Measurements from ENCODE around the gene GBGT1. TPM values are rescaled to one million over a fixed set of nuclear protein-coding genes. Genes with fewer than 3 reads are reported as not detected.

GBGT1 gene
- total RNA-seq, 1 donor from 2014 or later = 13.4 TPM

DNA sequence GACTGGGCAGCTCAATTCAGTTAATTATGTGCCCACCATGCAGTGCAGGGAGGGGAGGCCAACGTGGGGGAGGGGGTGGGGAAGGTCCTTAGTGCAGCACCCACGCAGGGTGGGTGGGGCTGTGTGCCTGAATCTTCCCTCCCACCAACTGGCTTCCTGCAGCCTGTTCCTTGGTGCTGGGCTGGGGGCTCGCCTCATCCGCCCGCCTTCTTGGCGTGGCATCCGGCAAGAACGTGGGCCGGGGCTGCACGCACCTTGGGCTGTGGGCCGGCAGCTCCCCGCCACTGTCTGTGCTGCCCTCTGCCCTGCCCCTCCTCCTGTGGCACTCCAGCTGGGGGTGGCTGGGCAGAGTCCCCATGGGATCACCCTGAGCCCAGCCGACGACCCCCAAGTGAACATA lies 23.1 kb downstream of the GBGT1 start:
- no peaks in the 10 kb centered on the region for H3K36me3 ChIP-seq

DNA sequence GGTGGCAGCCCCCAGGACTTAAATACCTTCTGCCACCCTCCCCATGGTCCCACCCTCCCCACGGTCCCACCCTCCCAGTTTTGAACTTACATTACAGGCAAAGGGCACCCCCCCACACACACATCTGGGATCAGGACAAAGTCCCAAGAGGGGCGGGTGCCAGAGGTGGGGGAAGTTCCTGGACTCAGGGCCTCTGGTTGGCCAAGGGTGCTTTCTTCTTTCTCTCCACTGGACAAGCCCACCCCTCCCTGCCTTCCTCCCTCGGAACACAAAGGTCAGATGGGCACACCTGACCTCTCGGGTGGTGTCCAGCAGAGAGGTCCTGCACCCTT lies 23.6 kb downstream of the GBGT1 start:
- no peak overlapping the region for H3K4me3 ChIP-seq
- no peak for DNase-seq (ENCODE audit: low spot score in 2 of 2)
- TF ChIP-seq, protein P1, sequence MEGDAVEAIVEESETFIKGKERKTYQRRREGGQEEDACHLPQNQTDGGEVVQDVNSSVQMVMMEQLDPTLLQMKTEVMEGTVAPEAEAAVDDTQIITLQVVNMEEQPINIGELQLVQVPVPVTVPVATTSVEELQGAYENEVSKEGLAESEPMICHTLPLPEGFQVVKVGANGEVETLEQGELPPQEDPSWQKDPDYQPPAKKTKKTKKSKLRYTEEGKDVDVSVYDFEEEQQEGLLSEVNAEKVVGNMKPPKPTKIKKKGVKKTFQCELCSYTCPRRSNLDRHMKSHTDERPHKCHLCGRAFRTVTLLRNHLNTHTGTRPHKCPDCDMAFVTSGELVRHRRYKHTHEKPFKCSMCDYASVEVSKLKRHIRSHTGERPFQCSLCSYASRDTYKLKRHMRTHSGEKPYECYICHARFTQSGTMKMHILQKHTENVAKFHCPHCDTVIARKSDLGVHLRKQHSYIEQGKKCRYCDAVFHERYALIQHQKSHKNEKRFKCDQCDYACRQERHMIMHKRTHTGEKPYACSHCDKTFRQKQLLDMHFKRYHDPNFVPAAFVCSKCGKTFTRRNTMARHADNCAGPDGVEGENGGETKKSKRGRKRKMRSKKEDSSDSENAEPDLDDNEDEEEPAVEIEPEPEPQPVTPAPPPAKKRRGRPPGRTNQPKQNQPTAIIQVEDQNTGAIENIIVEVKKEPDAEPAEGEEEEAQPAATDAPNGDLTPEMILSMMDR (IDR thresholded peaks at IDR 0.05) = no peak
- H3K9me3 ChIP-seq = no peaks in the 10 kb centered on the region
- intact Hi-C loops (cut with DNase I) = loop anchor here (10.0 kb wide), 1 partner anchor 195 kb away; the partner anchor contains the start of gene TSC1
- no peaks in the 10 kb centered on the region for H3K27me3 ChIP-seq
- H3K4me1 ChIP-seq = peaks cover 8 to 19% of the 10 kb centered on the region in 2 donors
- no peaks in the 10 kb centered on the region for H3K36me3 ChIP-seq
- no peak overlapping the region for H3K27ac ChIP-seq

More for the DNA sequence above, 23.1 kb downstream of the GBGT1 start:
- Histone ChIP-seq H3K4me1 (peaks cover 4 to 14% of the 10 kb centered on the region in 2 donors), H3K4me3 (no peak overlapping the region), H3K9me3 (no peaks in the 10 kb centered on the region), H3K27ac (no peak overlapping the region), H3K27me3 (no peaks in the 10 kb centered on the region)
- TF ChIP-seq, protein P1 (IDR thresholded peaks at IDR 0.05) = no peak
- DNase-seq (ENCODE audit: low spot score in 2 of 2) = no peak
- intact Hi-C loops (cut with DNase I) = loop anchor here (10.0 kb wide), 1 partner anchor 196 kb away; the partner anchor contains the start of gene TSC1

DNA sequence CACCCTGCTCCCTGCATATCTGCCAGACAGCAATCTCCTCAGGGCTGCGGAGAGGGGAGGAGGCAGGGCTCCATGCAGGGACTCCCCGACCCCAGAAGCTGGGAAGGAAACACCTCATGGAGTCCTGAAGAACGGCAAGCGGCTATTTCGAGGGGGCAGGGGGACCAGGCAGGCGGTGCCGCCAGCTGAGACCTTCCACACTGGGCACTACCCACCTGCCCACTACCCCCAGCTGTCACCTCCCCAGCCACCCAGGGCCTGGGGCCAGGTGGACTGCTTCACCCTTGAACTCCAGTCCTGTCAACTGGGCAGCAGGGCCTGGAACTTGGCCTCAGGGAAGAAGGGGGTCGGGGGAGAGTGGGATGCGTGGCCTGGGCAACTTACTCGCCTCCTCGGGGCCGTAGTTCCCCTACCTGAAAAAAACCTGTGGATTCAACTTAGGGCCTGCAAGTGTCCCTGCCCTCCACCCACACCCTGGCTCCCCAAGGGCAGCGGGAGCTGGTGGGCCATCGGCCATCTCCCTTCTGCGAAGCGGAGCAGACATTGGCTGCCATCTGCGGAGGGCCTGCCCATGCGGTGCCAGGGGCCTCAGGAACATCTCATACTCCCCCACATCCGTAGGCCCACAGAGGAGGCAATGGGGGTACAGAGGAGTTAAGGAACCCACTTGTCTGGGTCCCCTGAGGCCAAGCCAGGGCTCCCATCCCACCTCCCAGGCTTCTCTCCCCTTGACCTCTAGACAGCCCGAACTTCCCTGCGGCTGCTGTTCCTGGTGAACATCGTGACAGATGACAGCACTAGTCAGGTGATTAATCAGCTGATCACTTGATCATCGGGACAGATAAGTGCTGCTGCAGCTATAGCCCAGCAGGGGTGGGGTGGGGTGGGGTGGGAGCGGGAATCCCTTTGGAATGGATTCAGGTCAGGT lies 24.2 kb downstream of the GBGT1 start:
- peaks cover 9 to 20% of the 10 kb centered on the region in 2 donors for H3K4me1 ChIP-seq
- no peak for DNase-seq (ENCODE audit: low spot score in 2 of 2)
- intact Hi-C loops (cut with DNase I) = loop anchor here (10.0 kb wide), 1 partner anchor 195 kb away; the partner anchor contains the start of gene TSC1
- H3K4me3 ChIP-seq = no peak overlapping the region
- no peak overlapping the region for H3K27ac ChIP-seq
- no peaks in the 10 kb centered on the region for H3K27me3 ChIP-seq
- no peaks in the 10 kb centered on the region for H3K36me3 ChIP-seq
- TF ChIP-seq, protein P1 (IDR thresholded peaks at IDR 0.05) = no peak
- no peaks in the 10 kb centered on the region for H3K9me3 ChIP-seq

DNA sequence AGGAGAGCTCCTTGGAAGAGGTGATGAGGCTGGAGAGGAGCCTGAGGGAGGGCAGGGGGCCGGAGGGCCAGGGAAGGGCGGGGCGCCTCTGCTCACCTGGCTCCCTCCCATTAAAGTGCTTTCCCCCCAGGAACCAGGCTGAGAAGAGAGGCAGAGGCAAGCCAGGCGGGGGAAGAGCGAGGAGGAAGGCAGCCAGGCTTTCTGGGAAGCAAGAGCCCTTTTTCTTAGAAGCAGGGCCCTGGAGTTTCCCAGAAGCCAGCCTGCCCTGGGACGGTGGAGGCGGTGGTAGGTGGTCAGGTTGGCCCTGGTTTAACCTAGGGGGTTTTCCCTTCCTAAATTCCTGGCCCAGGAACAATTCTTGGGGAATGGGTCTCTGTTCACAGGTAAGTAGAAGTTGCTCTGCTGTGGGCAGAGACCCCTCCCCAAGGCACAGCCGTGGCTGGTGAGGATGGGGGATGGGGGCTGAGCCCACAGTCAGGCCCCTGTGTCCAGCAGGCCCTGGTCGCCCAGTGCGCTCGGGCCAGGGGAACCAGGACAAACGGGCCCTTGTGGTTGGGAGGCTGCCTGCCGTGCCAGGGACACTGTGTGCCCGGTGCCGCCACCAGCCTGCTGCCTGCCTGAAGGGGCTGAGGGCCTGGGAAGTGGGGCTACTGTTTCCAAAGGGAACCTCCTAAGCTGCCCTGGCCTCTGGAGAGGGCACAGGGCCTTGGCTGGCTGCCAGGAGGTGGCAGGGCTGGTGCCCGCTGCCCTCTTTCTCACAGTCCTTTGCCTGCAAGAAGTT lies 26.1 kb downstream of the GBGT1 start:
- Histone ChIP-seq H3K4me3 (no peak overlapping the region), H3K27ac (peak overlapping the region in 1 of 2 donors; percentile 6), H3K36me3 (no peaks in the 10 kb centered on the region), H3K4me1 (peaks cover 7 to 25% of the 10 kb centered on the region in 2 donors), H3K27me3 (no peaks in the 10 kb centered on the region), H3K9me3 (no peaks in the 10 kb centered on the region)
- DNase-seq (ENCODE audit: low spot score in 2 of 2) = peak in 1 of 2 donors; percentile 63
- intact Hi-C loops (cut with DNase I) = no loop called here
- TF ChIP-seq, protein P1 (IDR thresholded peaks at IDR 0.05) = no peak

DNA sequence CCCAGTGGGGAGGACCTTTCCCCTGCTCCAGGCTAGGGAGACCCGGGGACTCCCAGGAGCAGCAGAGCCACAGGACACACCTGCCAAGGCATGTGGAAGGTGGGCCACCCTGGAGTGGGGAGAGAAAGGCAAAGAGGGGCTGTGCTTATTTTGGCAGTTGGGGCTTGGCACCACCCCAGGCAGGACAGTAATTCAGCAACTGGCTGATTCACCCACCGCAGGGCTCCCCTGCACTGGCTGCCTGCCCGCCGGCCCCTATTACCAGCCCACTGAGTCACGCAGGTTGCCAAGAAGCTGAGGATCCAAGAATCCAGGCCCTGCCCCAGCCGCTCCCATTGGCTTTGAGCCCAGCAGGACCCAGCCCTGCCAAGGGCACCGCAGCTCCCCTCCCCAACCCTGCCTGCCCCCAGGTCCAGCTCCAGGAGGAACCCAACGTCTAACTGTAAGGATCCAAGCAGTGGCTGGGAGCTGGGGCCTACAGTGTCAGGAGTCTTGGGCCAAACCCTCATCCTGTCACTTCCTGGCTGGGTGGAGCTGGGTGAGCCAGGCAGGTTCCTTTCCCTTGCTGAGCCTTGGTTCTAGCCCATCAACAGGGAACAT lies 28.5 kb downstream of the GBGT1 start:
- intact Hi-C loops (cut with DNase I) = no loop called here
- H3K4me3 ChIP-seq = no peak overlapping the region
- peak in 1 of 2 donors; percentile 86 for DNase-seq (ENCODE audit: low spot score in 2 of 2)
- H3K27me3 ChIP-seq = no peaks in the 10 kb centered on the region
- H3K27ac ChIP-seq = peak overlapping the region; percentile 51 to 83
- TF ChIP-seq, protein P1 (IDR thresholded peaks at IDR 0.05) = no peak
- H3K4me1 ChIP-seq = peaks cover 7 to 29% of the 10 kb centered on the region in 2 donors
- H3K36me3 ChIP-seq = no peaks in the 10 kb centered on the region
- no peaks in the 10 kb centered on the region for H3K9me3 ChIP-seq

Measured in ascending aorta (tissue), 2 donors.